ENCODE results near the gene RBFOX2.

DNA sequence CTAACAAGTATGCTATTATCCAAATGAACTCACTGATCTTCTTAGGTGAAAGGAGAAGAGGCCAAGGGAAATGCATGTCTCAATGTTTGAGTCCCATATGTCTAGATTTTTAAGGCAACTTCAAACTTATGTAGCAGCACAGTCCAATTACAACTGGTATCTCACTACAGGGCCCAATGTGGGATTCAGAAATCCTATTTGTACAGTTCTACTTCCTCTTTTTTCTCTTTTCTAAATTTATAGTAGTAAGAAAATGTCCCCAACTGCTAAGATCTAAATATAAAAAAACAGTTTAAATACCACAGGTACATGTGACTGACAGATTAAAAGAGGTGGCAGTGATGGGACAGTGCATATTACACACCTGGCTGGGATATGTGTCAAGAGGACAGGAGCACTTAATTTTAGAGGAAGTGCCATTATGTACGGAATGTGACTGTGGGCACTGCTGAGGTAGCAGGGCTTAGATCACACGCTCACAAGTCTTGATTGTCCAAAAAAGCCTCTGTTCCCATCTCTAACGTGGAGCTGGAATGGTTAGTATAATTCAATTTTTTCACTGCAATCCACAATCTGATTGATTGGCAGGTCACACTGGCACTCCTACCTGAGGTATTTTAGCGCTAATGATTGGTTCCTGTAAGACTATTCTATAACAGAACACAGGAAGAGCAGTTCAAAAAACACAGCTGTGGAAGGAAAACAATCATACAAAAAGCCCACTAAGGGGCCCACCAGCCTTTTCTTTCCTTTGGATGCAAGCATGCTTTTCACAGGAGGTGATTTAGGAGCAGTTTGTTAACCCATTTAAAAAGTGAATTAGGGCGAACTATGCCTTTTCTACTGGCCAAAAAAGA lies 276.4 kb downstream of the RBFOX2 start:
- TF ChIP-seq, protein P1, sequence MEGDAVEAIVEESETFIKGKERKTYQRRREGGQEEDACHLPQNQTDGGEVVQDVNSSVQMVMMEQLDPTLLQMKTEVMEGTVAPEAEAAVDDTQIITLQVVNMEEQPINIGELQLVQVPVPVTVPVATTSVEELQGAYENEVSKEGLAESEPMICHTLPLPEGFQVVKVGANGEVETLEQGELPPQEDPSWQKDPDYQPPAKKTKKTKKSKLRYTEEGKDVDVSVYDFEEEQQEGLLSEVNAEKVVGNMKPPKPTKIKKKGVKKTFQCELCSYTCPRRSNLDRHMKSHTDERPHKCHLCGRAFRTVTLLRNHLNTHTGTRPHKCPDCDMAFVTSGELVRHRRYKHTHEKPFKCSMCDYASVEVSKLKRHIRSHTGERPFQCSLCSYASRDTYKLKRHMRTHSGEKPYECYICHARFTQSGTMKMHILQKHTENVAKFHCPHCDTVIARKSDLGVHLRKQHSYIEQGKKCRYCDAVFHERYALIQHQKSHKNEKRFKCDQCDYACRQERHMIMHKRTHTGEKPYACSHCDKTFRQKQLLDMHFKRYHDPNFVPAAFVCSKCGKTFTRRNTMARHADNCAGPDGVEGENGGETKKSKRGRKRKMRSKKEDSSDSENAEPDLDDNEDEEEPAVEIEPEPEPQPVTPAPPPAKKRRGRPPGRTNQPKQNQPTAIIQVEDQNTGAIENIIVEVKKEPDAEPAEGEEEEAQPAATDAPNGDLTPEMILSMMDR (IDR thresholded peaks at IDR 0.05; ENCODE audit: low read length), result peak; percentile 17; the same call in 1 of the 2 replicates
- TF ChIP-seq EZH2 (IDR thresholded peaks at IDR 0.05; ENCODE audit: borderline replicate concordance, low read length), result no peak

Data from OCI-LY1 (cell line).